ENCODE data around the gene LRRD1.
"Not testable (repeated sequence)": the region's sequence is repeated elsewhere in the genome, so short reads cannot be mapped to it uniquely, and the experiment has no call there.

Gene LRRD1

DNA sequence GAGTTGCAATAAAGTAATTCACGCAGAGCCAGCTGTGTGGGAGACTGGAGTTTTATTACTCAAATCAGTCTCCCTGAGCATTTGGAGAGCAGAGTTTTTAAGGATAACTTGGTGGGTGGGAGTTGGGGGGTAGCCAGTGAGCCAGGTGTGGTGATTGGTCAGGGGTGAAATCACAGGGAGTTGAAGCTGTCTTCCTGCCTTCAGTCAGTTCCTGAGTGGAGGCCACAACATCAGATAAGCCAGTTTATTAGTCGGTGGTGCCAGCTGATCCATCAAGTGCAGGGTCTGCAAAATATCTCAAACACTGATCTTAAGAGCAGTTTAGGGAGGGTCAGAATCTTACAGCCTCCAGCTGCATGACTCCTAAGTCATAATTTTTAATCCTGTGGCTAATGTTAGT lies 41.4 kb downstream of the LRRD1 start:
- DNase-seq = no peak

GRCh38 chr7:92135052-92135889 lies 43.7 kb downstream of the LRRD1 start:
- DNase-seq = no peak

GRCh38 chr7:92134271-92135051 lies 44.5 kb downstream of the LRRD1 start, which contains the start of gene CYP51A1:
TSS of gene CYP51A1 (minus strand) at chr7:92134477. CDS start at chr7:92134364, 113 bp downstream.
- DNase-seq = peak; percentile 92

- DNase-seq = peak; percentile 74
These were observed 45.1 kb downstream of the LRRD1 start for GRCh38 chr7:92133737-92134270.

DNA sequence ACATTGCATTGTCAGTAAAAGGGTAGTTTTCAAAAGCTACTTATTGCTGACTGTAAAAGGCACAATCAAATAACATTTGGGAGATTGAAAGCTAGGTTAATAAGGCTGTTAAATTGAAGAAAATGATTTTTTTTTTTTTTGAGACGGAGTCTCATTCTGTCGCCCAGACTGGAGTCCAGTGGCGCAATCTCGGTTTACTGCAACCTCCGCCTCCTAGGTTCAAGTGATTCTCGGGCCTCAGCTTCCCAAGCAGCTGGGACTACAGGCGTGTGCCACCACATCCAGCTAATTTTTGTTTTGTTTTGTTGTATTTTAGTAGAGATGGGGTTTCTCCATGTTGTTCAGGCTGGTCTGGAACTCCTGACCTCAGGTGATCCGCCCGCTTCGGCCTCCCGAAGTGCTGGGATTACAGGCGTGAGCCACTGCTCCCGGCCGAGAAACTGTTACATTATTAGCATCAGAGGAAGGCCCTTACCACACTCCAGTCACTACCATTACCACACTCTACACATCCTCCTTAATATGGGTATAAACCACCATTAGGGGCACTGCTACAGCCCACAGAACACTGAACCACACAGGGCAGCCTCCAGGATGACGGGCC lies 45.7 kb downstream of the LRRD1 start:
- DNase-seq = no peak

GRCh38 chr7:92131764-92132330 lies 47.1 kb downstream of the LRRD1 start:
- DNase-seq = no peak

DNA sequence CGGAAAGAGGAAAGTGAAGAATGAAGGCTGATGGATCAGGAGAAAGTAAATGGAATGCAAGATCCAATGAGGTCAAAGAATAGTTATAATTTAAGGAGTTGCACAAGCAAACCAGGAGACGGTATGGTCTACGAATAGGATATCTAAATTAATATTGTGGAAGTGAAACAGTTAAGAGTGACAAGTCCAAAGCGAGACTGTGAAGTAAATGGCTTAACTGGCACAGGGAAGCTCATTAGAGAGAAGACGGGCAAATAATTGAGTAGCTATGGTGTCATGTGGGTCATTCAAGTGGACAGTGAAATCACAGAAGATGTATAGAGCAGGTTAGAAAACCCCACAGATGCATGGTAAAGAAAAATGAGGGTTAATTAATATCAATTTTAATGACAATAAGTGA lies 47.8 kb downstream of the LRRD1 start:
- DNase-seq = no peak

DNA sequence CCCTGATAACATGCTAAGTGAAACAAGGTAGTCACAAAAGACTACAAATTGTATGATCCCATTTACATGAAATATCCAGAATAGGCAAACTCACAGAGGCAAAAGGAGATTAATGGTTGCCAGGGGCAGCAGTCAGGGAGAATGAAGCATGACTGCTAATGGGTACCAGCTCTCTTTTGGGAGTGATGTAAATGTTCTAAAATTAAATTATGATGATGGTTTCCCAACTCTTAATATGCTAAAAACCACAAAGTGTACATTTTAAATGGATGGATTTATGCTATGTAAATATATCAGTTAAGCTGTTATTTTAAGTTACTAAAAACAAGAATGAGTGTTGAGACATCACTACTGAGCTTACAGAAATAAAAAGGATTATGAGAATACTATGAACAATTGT lies 57.3 kb downstream of the LRRD1 start:
- no peak for DNase-seq

- DNase-seq = no peak
These were observed 59.7 kb downstream of the LRRD1 start for GRCh38 chr7:92119213-92119759.

DNA sequence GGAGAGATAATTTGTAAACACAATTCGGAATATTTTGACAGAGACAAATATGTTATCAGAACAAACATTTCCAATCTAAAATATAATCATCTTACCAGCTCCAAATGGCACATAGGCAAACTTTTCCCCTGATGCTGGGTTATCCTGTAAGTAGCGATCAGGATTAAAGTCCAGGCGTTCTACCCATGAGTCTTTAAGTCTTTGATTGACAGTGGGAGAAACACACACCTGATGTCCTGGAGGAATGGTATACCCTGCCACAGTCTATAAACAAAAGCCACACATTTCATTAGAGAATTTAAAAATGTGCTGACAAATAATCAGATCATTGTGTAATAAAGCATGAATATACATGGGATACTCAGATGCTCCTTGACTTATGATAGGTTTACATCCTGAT lies 62.0 kb downstream of the LRRD1 start:
- no peak for DNase-seq

DNA sequence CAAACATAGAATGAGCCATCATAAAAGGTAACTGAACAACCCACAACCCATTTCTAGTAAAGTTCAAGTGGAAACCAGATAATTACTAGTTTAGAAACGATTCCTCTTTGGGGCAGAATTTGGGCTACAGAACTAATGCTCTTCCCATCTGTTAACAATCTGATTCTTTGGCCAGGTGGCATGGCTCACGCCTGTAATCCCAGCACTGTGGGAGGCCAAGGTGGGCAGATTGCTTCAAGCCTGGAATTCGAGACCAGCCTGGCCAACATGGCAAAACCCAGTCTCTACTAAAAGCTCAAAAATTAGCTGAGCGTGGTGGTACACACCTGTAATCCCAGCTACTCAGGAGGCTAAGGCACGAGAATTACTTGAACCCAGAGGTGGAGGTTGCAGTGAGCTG lies 63.1 kb downstream of the LRRD1 start:
- DNase-seq = no peak

GRCh38 chr7:92110857-92111256 lies 68.1 kb downstream of the LRRD1 start:
- DNase-seq = no peak

- DNase-seq = no peak
These were observed 70.1 kb downstream of the LRRD1 start for GRCh38 chr7:92108821-92109220.

DNA sequence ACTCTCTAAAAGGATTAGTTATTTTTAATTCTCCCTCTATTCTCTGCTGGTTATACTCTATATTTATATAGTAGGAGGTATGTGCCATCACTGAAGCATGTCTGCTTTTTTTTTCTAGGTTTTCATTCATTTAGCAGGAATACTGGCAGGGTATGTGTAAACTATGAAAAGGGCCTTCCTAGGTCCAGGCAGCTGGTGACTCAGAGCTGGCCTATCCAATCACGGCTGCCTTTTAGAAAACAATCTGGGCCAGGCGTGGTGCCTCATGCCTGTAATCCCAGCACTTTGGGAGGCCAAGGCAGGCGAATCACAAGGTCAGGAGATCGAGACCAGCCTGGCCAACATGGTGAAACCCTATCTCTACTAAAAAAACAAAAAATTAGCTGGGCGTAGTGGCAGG lies 76.1 kb downstream of the LRRD1 start:
- not testable (repeated sequence) for DNase-seq

DNA sequence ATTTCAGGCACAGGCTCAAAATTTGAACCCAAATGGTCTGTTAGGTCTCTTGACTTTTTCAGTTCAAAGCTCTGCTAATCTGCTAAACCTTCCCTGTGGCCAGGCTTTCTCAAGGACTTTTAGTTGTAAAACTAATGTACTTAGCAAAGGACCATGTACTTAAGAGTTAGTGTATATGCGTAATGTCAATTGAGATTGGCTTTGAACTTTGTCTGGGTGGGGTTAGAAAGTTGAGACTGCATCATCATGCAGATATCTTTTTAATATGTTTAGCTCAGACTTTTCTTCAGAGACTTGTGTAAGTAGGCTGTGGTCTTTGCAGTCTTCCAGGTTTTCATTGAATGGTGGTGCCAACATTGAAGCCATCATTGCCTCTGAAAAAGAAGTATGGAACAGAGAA lies 78.4 kb downstream of the LRRD1 start:
- DNase-seq = no peak

DNA sequence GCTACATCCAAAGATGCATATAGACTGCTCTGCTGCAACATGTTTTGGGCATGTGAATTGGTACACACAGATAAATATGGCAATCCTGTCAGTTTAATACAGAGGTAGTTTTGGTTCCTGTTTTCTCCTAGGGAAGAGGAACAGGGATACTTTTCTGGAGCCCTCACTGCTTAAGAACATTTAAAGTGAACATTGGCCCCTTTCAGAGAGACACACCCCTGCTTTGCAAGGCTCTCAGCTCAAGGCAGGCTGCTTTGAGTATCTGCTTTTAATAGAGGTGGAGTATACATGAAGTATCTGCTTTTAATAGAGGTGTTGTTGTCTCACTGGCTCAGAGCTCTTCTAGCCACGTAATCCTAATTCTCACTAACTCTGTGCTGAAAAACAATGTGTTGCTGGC lies 83.6 kb downstream of the LRRD1 start:
- no peak for DNase-seq
